HG03064 (cell line): Measurements from ENCODE around the gene CAMKMT.
A peak's percentile ranks its signal among the peaks of the same experiment; 100 is the strongest.
"Not testable (repeated sequence)": the region's sequence is repeated elsewhere in the genome, so short reads cannot be mapped to it uniquely, and the experiment has no call there.

ENCODE experiments used
- ATAC-seq: cut with Tn5 transposase; IDR thresholded peaks from one replicate; pipeline ENCODE4 v1.9.1; 2021; ENCODE audit warnings: low read depth; ENCODE audit not compliant: unreplicated experiment

CAMKMT gene

DNA sequence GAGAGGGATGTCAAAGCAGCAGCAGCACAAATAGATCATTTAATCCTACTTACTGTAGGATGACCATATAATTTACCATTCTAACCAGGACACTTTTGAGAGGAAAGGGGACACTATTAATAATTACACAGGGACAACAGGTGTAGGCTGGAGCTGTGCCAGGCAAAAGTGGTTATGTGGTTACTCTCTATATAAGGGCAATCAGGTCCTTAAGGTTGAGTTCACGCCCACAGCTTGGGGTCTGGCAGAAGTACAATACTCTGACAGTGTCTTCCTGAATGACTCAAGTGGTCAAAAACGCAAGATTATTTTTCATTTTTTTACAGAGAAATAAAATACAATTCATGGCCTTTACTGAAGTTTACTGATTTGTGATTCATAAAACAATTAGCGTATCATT, 3.2 kb upstream of the CAMKMT start:
- peak; percentile 32 for ATAC-seq

GRCh38 chr2:44360749-44361329, 908 bp upstream of the CAMKMT start:
- ATAC-seq: no peak

DNA sequence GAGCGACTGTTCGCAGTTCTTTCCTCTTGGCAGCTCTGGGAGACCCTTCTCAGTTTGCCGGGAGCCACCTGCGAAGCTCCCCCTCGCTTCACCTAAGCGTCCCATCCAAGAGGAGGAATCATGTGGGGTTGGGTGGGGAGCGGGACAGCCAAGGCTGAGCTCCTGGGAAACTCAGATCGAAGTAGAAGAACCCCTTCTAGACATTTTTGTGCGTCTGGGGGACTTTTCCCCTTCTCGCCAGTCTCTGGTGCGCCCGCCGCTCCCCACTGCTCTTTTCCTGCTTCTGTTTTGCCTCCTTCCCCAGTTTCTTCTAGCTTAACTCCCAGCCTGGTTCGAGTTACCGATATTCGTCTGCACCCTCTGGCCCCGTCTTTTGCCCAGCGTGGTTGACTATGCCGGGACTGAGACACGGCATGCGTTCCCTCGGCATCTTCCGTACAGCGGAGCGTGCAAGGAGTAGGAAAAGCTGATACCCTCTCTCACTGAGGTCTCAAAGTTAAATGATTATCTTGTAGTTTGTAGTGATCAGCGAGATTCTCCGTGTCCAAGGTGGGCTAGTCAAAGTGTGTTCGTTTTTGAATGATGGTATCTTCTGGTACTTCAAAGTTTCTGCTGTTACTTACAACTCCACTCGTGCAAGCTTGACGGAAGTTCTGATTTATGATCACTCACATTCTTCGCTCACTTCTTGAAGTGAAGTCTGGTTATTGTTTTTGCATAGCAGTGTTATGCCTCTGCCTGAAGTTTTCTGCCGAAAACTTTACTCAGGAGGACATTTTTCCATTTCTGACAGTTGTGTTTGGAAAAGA, 664 bp downstream of the CAMKMT start:
- ATAC-seq: peak; percentile 25

GRCh38 chr2:44364604-44365003, 2.9 kb downstream of the CAMKMT start:
- ATAC-seq: no peak

- no peak for ATAC-seq
These were observed 5.8 kb downstream of the CAMKMT start for GRCh38 chr2:44367591-44367990.

DNA sequence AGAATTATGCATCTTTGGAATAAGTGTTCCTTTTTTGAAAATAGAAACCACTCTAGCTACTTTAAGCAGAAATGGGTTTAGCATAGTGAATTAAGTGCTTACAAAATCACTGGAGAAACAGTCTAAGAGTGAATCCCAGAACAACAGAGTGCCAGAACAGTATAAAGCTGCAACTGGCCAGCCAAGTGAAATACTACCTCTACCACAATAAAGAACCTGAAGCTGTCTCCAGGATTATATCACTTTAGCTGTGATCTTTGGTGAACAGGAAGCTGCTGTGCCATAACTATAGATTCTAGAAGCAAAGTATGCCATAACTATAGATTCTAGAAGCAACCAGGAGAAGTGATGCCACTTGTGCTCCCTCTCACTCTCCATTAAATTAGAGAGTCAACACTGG, 7.6 kb downstream of the CAMKMT start:
- ATAC-seq: no peak

- no peak for ATAC-seq
These were observed 9.7 kb downstream of the CAMKMT start for GRCh38 chr2:44371445-44371844.

DNA sequence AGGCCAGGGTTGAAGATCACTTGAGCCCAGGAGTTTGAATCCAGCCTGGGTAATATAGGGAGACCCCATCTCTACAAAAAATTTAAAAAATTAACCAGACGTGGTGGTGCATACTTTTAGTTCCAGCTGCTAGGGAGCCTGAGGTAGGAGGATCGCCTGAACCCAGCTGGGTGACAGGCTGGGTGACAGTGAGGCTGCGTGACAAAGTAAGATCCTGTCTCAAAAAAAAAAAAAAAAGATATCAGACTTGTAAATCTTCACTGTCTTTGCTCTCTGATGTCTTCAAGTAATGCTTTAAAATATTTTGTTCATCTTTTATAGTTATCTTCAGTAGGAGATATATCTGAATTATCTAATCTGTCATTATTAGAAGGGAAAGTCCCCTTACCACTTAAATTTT, 10.5 kb downstream of the CAMKMT start:
- ATAC-seq: no peak

GRCh38 chr2:44377486-44377885, 15.7 kb downstream of the CAMKMT start:
- no peak for ATAC-seq

- not testable (repeated sequence) for ATAC-seq
These were observed 23.5 kb downstream of the CAMKMT start for GRCh38 chr2:44385226-44385625.

- ATAC-seq: no peak
These were observed 27.1 kb downstream of the CAMKMT start for GRCh38 chr2:44388877-44389276.

- ATAC-seq: no peak
These were observed 28.1 kb downstream of the CAMKMT start for GRCh38 chr2:44389895-44390294.

- ATAC-seq: no peak
These were observed 30.7 kb downstream of the CAMKMT start for GRCh38 chr2:44392338-44392943.

GRCh38 chr2:44397447-44398175, 35.9 kb downstream of the CAMKMT start:
- ATAC-seq: no peak

GRCh38 chr2:44398243-44398897, 36.6 kb downstream of the CAMKMT start:
- ATAC-seq: no peak

DNA sequence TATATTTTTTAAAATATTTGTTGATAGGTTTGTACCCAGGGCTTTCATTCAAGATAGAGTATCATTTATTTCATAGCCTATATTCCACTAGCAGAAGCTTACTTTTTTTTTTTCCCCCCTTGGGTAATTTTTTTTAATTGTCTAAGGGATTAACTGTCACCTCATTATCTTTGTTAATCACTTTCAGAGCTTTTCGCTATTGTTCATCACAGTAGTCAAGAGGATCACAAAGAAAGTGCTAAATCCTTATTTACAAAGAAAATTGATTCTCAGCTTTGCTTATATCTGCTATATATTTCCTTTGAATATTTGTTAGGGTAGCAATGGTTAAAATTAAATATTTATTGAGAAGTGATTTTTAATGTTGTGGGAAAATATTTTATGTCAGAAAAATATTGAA, 59.0 kb downstream of the CAMKMT start:
- no peak for ATAC-seq

DNA sequence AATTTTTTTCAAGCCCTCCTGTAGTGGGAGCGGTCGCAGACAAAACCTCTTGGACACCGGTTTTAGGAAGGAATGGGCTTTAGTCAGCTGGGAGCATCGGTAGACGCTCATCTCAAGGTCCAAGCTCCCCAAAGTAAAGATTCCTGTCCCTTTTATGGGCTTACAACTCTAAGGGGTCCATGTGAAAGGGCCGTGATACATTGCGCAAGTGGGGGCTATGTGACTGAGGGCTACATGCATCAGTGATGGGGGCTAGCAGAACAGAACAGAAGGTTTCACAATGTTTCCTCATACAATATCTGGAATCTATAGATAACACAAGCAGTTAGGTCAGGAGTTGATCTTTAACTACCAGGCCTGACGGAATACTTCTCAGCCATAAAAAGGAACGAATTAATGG, 62.5 kb downstream of the CAMKMT start:
- no peak for ATAC-seq

GRCh38 chr2:44429034-44429433, 67.3 kb downstream of the CAMKMT start:
- no peak for ATAC-seq

DNA sequence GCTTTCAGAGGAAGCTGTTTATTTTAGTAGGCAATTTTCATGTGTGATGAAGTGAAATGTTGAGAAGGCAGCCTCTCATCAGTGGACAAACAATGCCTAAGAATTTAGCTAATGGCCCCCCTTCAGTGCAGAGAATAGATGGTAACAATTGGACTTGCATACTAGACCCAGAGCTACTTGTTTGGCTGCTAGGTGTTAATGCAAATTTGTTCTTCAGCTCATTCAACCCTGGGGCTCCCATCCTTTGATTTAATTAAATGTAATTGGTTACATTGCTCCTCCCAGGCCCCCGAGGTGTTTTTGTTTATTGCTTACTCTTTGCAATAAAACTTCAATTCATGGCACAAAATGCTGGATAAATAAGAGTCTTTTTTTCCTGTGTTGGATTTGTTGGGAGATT, 68.6 kb downstream of the CAMKMT start:
- ATAC-seq: no peak

DNA sequence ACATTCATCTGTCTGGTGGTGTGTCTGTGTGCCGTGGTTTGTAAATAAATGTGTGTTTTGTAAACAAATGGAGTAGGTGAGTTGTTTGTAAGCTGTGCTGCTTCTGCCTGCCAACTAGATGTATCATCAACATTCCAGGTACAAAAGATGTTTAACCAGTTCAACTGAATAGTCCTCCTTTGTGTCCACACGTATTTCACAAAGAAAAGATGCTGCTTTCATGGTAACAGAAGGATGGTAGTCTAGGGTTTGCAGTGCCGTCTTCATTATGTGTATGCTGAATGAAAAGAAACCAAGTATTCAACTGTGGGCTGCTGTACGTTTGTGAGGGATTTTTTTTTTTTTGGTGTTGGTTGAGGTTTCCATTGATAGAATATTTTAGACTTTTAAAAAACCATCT, 72.1 kb downstream of the CAMKMT start:
- no peak for ATAC-seq

DNA sequence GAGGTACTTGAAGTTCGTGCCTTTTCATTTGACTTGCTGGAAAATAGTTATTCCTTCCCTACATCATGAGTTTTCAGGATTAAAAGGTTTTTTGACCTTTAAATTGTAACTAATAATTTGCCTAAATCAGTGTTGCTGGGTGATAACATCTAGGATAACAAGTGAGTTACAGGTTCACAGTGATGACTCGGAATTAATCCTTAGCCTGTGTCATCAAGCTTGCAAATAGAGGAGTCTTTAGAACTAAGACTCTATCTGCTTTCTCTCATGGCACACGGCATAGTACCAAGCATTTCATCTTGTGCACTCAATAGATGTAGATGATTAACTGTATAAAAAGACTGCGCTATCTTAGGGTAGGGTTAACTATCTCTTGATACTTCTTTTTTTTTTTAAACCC, 79.5 kb downstream of the CAMKMT start:
- ATAC-seq: no peak
